ENCODE data around the gene TSPAN5.

TSPAN5 gene

GRCh38 chr4:98673288-98673644, 14.9 kb upstream of the TSPAN5 start:
- H3K79me2 ChIP-seq (ENCODE audit: control insufficient read depth, insufficient read depth, low read length, unreplicated experiment): no peaks in the 10 kb centered on the region

DNA sequence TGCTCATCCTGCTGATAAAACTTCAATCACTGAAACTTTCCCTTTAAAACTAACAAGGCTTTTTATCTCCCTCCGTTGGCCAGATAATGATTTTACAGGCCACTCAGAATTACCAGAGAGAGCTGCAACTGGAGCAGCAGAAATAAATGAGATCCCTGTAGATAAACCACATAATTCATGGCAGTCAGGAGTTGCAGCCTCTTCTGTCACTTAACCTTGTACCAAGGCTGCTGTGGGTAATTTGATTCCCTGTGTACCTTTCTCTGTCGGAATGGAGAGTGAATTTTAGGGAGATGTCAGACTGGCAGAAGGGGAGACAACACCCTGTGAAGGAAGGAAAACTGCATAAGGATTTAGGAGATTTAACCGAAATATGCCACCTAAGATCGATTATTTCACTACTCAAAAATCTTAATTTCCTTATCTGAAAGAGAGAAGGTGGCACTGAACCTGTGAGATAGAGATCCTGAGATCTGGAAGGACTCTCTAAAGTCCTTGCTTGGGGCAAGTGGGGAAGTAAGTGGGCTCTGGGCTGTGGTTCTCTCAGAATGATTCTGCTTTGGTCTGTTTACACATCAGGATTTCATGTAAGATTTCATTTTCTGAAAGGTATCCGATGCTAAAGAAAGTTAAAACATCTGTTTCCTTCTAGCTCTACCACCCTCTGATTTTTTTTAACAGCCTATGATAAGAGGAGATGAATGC, 14.3 kb upstream of the TSPAN5 start:
- H3K4me1 ChIP-seq (ENCODE audit: control insufficient read depth, insufficient read depth, low read length, unreplicated experiment): no peaks in the 10 kb centered on the region
- no peak overlapping the region for H3K4me3 ChIP-seq (ENCODE audit: low read depth, low read length)
- no peaks in the 10 kb centered on the region for H3K27me3 ChIP-seq (ENCODE audit: insufficient read depth, low read length)
- no peaks in the 10 kb centered on the region for H3K36me3 ChIP-seq (ENCODE audit: insufficient read depth, low read length)
- H3K27ac ChIP-seq (ENCODE audit: low read depth, low read length): no peak overlapping the region
- H3K79me2 ChIP-seq (ENCODE audit: control insufficient read depth, insufficient read depth, low read length, unreplicated experiment): no peaks in the 10 kb centered on the region
- H2AFZ ChIP-seq (ENCODE audit: low read length, unreplicated experiment): no peak overlapping the region

More at GRCh38 chr4:98673288-98673644, 14.9 kb upstream of the TSPAN5 start:
- no peak overlapping the region for H3K27ac ChIP-seq (ENCODE audit: low read depth, low read length)
- no peaks in the 10 kb centered on the region for H3K36me3 ChIP-seq (ENCODE audit: insufficient read depth, low read length)
- no peaks in the 10 kb centered on the region for H3K4me1 ChIP-seq (ENCODE audit: control insufficient read depth, insufficient read depth, low read length, unreplicated experiment)
- H2AFZ ChIP-seq (ENCODE audit: low read length, unreplicated experiment): no peak overlapping the region
- H3K4me3 ChIP-seq (ENCODE audit: low read depth, low read length): no peak overlapping the region
- no peaks in the 10 kb centered on the region for H3K27me3 ChIP-seq (ENCODE audit: insufficient read depth, low read length)

DNA sequence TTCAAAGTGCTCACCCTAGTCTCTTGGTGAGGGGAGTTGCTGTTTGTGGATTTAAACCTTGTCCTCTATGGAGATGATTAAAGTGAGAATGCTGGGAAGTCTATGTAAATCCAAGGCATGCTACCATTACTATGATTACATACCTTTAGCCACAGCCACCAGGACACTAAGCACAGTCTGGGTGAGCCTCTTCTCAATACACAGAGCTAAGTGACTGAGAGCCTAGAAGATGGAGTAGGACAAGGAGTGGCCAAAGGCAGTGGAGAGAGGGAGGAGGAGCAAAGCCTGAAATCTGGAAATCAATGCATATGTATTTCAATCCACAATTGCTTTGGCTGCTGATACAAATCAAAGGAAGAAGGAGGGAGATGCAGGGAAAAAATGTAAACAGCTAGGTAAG, 12.7 kb upstream of the TSPAN5 start:
- Histone ChIP-seq H2AFZ (ENCODE audit: low read length, unreplicated experiment) (no peak overlapping the region), H3K4me1 (ENCODE audit: control insufficient read depth, insufficient read depth, low read length, unreplicated experiment) (no peaks in the 10 kb centered on the region), H3K4me3 (ENCODE audit: low read depth, low read length) (no peak overlapping the region), H3K27me3 (ENCODE audit: insufficient read depth, low read length) (no peaks in the 10 kb centered on the region), H3K36me3 (ENCODE audit: insufficient read depth, low read length) (no peaks in the 10 kb centered on the region), H3K79me2 (ENCODE audit: control insufficient read depth, insufficient read depth, low read length, unreplicated experiment) (no peaks in the 10 kb centered on the region), H3K27ac (ENCODE audit: low read depth, low read length) (no peak overlapping the region)

GRCh38 chr4:98670186-98670585, 11.8 kb upstream of the TSPAN5 start:
- no peaks in the 10 kb centered on the region for H3K27me3 ChIP-seq (ENCODE audit: insufficient read depth, low read length)
- no peaks in the 10 kb centered on the region for H3K4me1 ChIP-seq (ENCODE audit: control insufficient read depth, insufficient read depth, low read length, unreplicated experiment)
- H3K27ac ChIP-seq (ENCODE audit: low read depth, low read length): no peak overlapping the region
- no peaks in the 10 kb centered on the region for H3K36me3 ChIP-seq (ENCODE audit: insufficient read depth, low read length)
- no peak overlapping the region for H2AFZ ChIP-seq (ENCODE audit: low read length, unreplicated experiment)
- no peak overlapping the region for H3K4me3 ChIP-seq (ENCODE audit: low read depth, low read length)
- no peaks in the 10 kb centered on the region for H3K79me2 ChIP-seq (ENCODE audit: control insufficient read depth, insufficient read depth, low read length, unreplicated experiment)

- Histone ChIP-seq H3K27me3 (ENCODE audit: insufficient read depth, low read length) (no peaks in the 10 kb centered on the region), H2AFZ (ENCODE audit: low read length, unreplicated experiment) (no peak overlapping the region), H3K4me1 (ENCODE audit: control insufficient read depth, insufficient read depth, low read length, unreplicated experiment) (no peaks in the 10 kb centered on the region), H3K27ac (ENCODE audit: low read depth, low read length) (no peak overlapping the region), H3K36me3 (ENCODE audit: insufficient read depth, low read length) (no peaks in the 10 kb centered on the region), H3K79me2 (ENCODE audit: control insufficient read depth, insufficient read depth, low read length, unreplicated experiment) (no peaks in the 10 kb centered on the region), H3K4me3 (ENCODE audit: low read depth, low read length) (no peak overlapping the region)
Observed at GRCh38 chr4:98669577-98669976, 11.2 kb upstream of the TSPAN5 start.

- Histone ChIP-seq H3K4me3 (ENCODE audit: low read depth, low read length) (no peak overlapping the region), H3K36me3 (ENCODE audit: insufficient read depth, low read length) (0 out of 2 replicates have a peak, but pooled peaks cover 6% of the 10 kb centered on the region), H3K4me1 (ENCODE audit: control insufficient read depth, insufficient read depth, low read length, unreplicated experiment) (peaks cover 13% of the 10 kb centered on the region), H2AFZ (ENCODE audit: low read length, unreplicated experiment) (no peak overlapping the region), H3K79me2 (ENCODE audit: control insufficient read depth, insufficient read depth, low read length, unreplicated experiment) (peaks cover 5% of the 10 kb centered on the region), H3K27me3 (ENCODE audit: insufficient read depth, low read length) (no peaks in the 10 kb centered on the region), H3K27ac (ENCODE audit: low read depth, low read length) (no peak overlapping the region)
Observed at GRCh38 chr4:98664959-98665358, 6.5 kb upstream of the TSPAN5 start.

- Histone ChIP-seq H3K79me2 (ENCODE audit: control insufficient read depth, insufficient read depth, low read length, unreplicated experiment) (peaks cover 18% of the 10 kb centered on the region), H3K27ac (ENCODE audit: low read depth, low read length) (no peak overlapping the region), H3K4me3 (ENCODE audit: low read depth, low read length) (no peak overlapping the region), H3K36me3 (ENCODE audit: insufficient read depth, low read length) (0 out of 2 replicates have a peak, but pooled peaks cover 6% of the 10 kb centered on the region), H3K4me1 (ENCODE audit: control insufficient read depth, insufficient read depth, low read length, unreplicated experiment) (peaks cover 22% of the 10 kb centered on the region), H3K27me3 (ENCODE audit: insufficient read depth, low read length) (no peaks in the 10 kb centered on the region), H2AFZ (ENCODE audit: low read length, unreplicated experiment) (no peak overlapping the region)
Observed at GRCh38 chr4:98663226-98664006, 5.0 kb upstream of the TSPAN5 start.

DNA sequence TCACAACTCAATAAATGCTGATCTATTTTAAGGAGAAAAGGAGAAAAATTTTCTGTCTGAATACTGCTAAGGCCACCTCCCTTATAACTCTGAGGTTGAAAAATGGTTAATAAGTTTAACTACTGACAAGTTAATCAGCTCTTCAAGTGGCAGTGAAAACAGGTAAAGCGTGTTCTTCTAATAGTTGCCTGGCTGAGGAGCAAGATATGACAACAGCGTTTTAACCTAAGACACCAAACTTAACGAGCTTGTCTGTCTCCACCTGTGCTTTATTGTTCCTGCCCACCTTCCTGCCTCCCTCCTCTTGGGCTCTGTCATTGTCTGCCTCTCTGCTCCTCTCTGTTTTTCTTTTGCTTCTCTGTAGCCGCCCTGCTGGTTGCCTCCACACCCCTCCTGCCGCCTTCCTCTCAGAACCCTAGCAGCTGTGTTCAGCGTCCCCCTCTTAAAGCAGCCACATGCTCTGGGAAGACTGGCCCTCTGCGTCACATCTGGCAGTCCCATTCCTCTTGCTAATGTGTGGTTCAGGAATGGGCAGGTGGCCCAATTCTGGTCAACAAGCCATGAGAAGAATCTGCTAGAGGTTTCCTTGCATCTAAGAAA, 4.3 kb upstream of the TSPAN5 start:
- Histone ChIP-seq H3K27ac (ENCODE audit: low read depth, low read length) (no peak overlapping the region), H3K27me3 (ENCODE audit: insufficient read depth, low read length) (no peaks in the 10 kb centered on the region), H3K79me2 (ENCODE audit: control insufficient read depth, insufficient read depth, low read length, unreplicated experiment) (peaks cover 25% of the 10 kb centered on the region), H3K36me3 (ENCODE audit: insufficient read depth, low read length) (0 out of 2 replicates have a peak, but pooled peaks cover 6% of the 10 kb centered on the region), H2AFZ (ENCODE audit: low read length, unreplicated experiment) (no peak overlapping the region), H3K4me3 (ENCODE audit: low read depth, low read length) (no peak overlapping the region), H3K4me1 (ENCODE audit: control insufficient read depth, insufficient read depth, low read length, unreplicated experiment) (peaks cover 22% of the 10 kb centered on the region)

DNA sequence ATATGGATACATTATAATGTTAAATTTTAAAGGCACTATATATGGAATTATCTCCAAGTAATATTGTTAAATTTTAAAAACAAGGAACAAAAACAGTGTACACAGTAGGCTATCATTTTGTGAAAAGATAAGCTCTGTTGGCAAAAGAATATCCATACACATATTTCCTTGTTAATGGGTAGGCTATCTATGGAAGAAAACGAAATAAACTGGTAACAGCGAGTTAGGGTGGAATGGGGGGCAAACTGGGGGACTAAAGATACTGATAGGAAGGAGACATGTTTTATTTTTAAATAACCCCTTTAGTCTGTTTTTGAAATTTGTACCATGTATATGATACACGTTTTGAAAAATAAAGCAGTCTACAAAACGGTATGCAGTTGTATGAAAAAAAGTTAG, 3.6 kb upstream of the TSPAN5 start:
- H3K79me2 ChIP-seq (ENCODE audit: control insufficient read depth, insufficient read depth, low read length, unreplicated experiment): peaks cover 32% of the 10 kb centered on the region
- H2AFZ ChIP-seq (ENCODE audit: low read length, unreplicated experiment): no peak overlapping the region
- peaks cover 22% of the 10 kb centered on the region for H3K4me1 ChIP-seq (ENCODE audit: control insufficient read depth, insufficient read depth, low read length, unreplicated experiment)
- 0 out of 2 replicates have a peak, but pooled peaks cover 6% of the 10 kb centered on the region for H3K36me3 ChIP-seq (ENCODE audit: insufficient read depth, low read length)
- H3K27ac ChIP-seq (ENCODE audit: low read depth, low read length): no peak overlapping the region
- H3K4me3 ChIP-seq (ENCODE audit: low read depth, low read length): no peak overlapping the region
- H3K27me3 ChIP-seq (ENCODE audit: insufficient read depth, low read length): no peaks in the 10 kb centered on the region

DNA sequence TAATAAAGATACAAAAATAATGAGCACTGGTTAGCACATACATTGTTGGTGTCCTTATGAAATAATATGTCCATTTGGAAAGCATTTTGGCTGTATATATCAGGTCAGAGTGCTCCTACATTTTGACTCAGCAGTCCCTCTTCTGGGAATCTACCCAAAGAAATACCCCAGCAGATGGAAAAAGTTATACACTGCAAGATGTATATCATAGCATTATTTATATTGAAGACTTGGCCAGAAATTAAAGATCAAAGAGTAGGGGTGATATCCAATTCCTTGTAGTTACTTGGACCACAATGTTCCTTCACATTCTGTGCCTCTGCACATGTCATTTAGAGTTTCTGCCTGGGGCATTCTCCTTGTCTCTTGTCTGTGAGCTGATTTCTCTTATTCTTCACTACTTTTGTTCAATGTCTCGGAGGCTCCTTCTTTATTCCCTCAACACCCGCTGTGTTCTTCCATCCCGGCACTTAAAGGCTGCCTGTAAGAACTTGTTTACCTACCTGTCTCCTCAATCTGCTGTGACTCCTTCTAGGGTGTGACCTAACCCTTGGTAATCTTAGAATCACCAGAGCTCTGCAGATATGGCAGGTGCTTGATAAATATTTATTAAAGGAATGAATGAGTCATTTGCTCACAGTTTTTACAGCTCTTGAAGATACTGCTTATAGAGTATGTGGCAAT, 3.1 kb upstream of the TSPAN5 start:
- H3K27ac ChIP-seq (ENCODE audit: low read depth, low read length): no peak overlapping the region
- H3K27me3 ChIP-seq (ENCODE audit: insufficient read depth, low read length): no peaks in the 10 kb centered on the region
- H3K4me3 ChIP-seq (ENCODE audit: low read depth, low read length): no peak overlapping the region
- H3K36me3 ChIP-seq (ENCODE audit: insufficient read depth, low read length): 0 out of 2 replicates have a peak, but pooled peaks cover 6% of the 10 kb centered on the region
- H3K79me2 ChIP-seq (ENCODE audit: control insufficient read depth, insufficient read depth, low read length, unreplicated experiment): peaks cover 37% of the 10 kb centered on the region
- peaks cover 22% of the 10 kb centered on the region for H3K4me1 ChIP-seq (ENCODE audit: control insufficient read depth, insufficient read depth, low read length, unreplicated experiment)
- no peak overlapping the region for H2AFZ ChIP-seq (ENCODE audit: low read length, unreplicated experiment)

All from ACC112 (cell line).